NB4 (cell line): Measurements from ENCODE around the gene DUOX2.

Source experiments
- CTCF ChIP-seq: IDR thresholded peaks from one replicate; pipeline ENCODE4 v1.5.1; 2012; ENCODE audit warnings: low read depth, low read length
- MYC ChIP-seq: IDR thresholded peaks from 2 replicates; pipeline ENCODE4 v1.6.1; 2011; ENCODE audit warnings: low read depth, low read length

- TF ChIP-seq CTCF: no peak
- TF ChIP-seq MYC: no peak
Measured at GRCh38 chr15:45050587-45050986, 63.4 kb downstream of the DUOX2 start.
